Activated CD8-positive, alpha-beta memory T cell treated with anti-CD3 and anti-CD28 coated beads for 4 hours (primary cell): ENCODE data around the gene C4B.
"Not testable (repeated sequence)": the region's sequence is repeated elsewhere in the genome, so short reads cannot be mapped to it uniquely, and the experiment has no call there.

ENCODE experiments used
- DNase-seq, 2 donors: peaks; one replicate each; pipeline ENCODE4 v3.0.0-alpha.2; 2020; ENCODE audit warnings: low read depth in 2 of 2

The C4B gene

GRCh38 chr6:31980998-31981397 lies 33.6 kb upstream of the C4B start:
- not testable (repeated sequence) for DNase-seq

DNA sequence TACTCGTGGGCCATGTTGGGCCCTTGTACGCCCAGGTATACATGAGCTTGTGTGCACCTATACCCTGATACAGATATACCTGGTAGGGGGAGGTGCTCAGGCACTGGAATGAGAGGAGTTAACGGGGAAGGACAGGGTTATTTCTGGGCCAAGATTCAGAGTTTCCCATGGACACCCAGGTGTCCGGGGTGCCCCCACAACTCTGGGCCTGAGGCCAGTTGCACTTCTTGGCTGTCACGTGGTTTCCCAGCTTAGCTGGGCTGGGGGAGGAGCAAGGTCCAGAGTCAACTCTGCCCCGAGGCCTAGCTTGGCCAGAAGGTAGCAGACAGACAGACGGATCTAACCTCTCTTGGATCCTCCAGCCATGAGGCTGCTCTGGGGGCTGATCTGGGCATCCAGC lies 32.9 kb upstream of the C4B start, which contains the start of gene C4A:
Gene C4A (plus strand): TSS at position 314 of the 400 bp plus-strand sequence. CDS start 51 bp downstream, at position 365.
- DNase-seq: not testable (repeated sequence)

GRCh38 chr6:31989363-31989762 lies 25.2 kb upstream of the C4B start:
- not testable (repeated sequence) for DNase-seq

- DNase-seq: not testable (repeated sequence)
Measured at GRCh38 chr6:31994421-31994820, 20.2 kb upstream of the C4B start.

DNA sequence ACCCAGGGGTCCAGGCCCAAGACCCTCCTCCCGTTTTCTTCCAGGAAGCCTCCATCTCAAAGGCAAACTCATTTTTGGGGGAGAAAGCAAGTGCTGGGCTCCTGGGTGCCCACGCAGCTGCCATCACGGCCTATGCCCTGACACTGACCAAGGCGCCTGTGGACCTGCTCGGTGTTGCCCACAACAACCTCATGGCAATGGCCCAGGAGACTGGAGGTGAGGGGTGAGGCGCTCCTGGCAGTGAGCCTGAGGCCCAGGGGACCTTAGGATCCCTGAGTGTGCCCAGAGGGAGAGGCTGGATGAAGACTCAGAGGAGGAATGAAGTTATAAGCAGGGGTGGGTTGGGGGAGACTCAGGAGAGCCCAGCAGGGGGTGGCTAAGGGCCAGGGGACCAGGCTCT lies 18.2 kb upstream of the C4B start:
- not testable (repeated sequence) for DNase-seq

DNA sequence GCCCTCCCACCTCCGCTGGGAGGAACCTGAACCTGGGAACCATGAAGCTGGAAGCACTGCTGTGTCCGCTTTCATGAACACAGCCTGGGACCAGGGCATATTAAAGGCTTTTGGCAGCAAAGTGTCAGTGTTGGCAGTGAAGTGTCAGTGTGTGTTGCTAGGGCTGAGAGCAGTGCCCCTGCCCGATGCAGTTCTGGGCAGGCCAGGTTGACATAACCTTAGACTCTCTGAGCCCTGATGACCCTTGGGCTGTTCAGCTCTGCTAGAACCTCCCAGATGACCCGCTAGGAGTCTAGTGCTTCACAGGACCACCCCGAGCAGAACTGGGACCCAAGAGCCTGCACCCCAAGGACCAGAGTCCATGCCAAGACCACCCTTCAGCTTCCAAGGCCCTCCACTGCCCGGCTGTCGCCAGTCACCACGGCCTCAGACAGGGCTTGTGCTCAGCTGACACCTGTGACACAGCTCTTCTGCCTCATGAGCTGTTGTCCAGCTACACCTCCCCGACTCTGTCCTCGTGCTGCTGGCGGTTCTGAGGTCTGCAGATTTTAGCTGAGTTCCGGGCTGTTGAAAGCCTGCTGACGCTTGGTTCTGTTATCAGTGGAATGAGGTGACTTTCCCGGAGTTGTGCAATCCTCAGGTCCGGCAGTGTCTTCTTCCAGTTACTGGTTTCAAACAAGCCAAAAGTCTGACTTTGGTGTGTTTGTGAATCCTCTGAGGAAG lies 11.9 kb upstream of the C4B start:
- DNase-seq: not testable (repeated sequence)

DNA sequence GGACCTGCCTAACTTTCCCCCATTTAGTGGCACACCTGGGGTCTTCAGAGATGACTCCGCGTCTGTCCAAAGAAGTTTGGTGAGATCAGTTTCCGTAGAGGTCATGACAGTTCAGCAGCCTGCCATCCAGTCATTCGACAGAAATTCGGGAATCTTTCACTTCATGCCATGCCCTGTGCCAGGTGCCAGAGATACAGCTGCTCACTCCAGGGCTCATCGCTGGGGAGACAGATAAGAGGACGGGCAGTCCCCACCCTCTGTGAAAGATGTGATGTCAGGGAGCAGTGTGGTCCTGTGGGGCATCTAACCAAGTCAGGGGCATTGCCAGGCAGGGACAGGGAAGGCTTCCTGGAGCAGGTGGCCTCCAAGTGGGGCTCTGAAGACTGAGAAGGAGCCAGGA lies 11.3 kb upstream of the C4B start:
- not testable (repeated sequence) for DNase-seq

DNA sequence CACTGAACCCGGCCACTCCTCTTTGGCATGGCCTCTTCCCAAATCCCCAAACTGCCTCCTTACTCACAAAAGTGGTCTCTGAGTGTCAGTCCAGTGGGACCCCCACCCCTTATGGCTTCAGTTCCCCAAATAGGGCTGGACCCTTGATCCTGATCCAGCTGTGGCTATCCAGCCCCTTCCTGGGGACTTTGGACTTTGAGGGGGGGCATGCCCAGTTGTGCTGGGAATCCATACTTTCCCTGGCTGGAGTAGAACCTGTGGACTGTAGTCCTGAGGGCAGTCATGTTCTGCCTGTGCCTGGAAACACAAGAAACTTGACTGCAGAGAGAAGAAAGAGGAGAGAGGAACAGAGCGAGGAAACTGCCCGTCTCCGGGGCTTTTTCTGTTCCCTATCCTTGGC lies 10.2 kb upstream of the C4B start:
- DNase-seq: not testable (repeated sequence)

- DNase-seq: not testable (repeated sequence)
Measured at GRCh38 chr6:32004864-32005537, 9.6 kb upstream of the C4B start.

DNA sequence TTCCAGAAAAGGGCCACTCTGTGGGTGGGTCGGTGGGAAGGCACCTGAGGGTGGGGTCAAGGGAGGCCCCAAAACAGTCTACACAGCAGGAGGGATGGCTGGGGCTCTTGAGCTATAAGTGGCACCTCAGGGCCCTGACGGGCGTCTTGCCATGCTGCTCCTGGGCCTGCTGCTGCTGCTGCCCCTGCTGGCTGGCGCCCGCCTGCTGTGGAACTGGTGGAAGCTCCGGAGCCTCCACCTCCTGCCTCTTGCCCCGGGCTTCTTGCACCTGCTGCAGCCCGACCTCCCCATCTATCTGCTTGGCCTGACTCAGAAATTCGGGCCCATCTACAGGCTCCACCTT lies 9.1 kb upstream of the C4B start:
- not testable (repeated sequence) for DNase-seq

DNA sequence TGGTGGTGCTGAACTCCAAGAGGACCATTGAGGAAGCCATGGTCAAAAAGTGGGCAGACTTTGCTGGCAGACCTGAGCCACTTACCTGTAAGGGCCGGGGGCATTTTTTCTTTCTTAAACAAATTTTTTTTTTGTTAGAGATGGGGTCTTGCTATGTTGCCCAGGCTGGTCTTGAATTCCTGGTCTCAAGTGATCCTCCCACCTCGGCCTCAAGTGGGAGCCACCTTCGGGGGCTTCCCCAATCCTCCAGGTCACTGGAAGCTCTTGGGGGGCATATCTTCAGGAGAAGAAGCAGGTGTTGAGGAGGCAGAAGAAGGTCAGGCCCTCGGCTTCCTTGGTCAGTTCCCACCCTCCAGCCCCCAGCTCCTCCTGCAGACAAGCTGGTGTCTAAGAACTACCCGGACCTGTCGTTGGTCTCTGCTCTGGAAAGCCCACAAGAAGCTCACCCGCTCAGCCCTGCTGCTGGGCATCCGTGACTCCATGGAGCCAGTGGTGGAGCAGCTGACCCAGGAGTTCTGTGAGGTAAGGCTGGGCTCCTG lies 8.5 kb upstream of the C4B start:
- DNase-seq: not testable (repeated sequence)

GRCh38 chr6:32007086-32007485 lies 7.5 kb upstream of the C4B start:
- not testable (repeated sequence) for DNase-seq

DNA sequence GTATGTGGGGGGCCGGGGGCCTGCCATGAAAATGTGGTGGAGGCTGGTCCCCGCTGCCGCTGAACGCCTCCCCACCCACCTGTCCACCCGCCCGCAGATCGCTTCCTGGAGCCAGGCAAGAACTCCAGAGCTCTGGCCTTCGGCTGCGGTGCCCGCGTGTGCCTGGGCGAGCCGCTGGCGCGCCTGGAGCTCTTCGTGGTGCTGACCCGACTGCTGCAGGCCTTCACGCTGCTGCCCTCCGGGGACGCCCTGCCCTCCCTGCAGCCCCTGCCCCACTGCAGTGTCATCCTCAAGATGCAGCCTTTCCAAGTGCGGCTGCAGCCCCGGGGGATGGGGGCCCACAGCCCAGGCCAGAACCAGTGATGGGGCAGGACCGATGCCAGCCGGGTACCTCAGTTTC lies 6.6 kb upstream of the C4B start:
- DNase-seq: not testable (repeated sequence)

DNA sequence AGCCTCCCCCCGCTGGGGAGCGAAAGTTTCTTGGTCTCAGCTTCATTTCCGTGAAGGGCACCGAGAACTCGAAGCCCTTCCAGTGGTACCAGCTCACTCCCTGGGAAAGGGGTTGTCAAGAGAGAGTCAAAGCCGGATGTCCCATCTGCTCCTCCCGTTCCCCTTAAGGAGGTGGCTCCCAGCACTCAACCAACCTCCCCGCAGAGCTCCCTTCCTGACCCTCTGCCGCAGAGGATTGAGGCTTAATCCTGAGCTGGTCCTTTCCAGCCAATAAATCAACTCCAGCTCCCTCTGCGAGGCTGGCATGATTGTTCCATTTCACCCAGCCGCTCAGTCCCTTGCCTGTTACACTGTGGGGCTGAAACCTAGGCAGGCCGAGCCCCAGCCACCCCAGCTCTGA lies 6.0 kb upstream of the C4B start:
- DNase-seq: not testable (repeated sequence)

GRCh38 chr6:32009537-32009936 lies 5.1 kb upstream of the C4B start:
- not testable (repeated sequence) for DNase-seq

- DNase-seq: not testable (repeated sequence)
Measured at GRCh38 chr6:32010856-32011530, 3.6 kb upstream of the C4B start.

- not testable (repeated sequence) for DNase-seq
Measured at GRCh38 chr6:32012941-32013617, 1.5 kb upstream of the C4B start.

DNA sequence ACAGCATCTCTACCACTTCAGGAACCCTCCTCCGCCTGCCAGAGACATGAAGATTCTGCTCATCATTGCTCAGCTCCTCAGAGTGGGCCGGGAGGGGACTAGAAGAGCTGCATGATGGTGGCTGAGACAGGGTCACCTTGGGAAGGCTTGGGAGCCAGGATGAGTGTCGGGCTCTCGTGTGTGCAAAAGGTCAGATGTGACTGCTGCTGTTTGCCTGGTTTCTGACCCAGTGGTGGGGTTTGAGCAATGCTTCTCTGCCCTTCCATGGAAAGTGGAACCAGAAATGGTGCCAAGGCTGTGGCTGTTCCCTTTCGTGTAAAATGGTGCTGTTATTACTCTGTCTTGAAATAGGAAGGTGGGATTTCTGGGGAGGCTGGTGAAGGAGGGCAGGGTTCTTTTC lies 857 bp upstream of the C4B start:
- DNase-seq: not testable (repeated sequence)

DNA sequence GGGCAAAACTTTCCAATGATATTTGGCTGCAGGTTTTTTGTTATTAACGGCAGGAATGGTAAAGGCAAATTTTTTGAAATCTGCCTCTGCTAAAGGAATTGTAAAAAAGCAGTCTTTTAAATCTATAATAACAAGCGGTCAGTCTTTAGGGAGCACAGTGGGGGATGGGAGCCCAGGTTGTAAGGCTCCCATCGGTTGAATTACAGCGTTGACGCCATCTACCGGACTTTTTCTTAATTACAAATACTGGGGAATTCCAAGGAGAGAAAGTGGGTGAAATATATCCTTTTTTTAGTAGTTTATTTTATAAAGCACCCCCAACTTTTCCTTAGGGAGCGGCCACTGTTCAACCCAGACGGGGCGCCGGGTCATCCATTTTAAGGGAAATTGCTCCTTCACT lies 7.5 kb downstream of the C4B start:
- DNase-seq: not testable (repeated sequence)

GRCh38 chr6:32028631-32029030 lies 14.0 kb downstream of the C4B start:
- not testable (repeated sequence) for DNase-seq

- not testable (repeated sequence) for DNase-seq
Measured at GRCh38 chr6:32029553-32029952, 15.0 kb downstream of the C4B start.
